IMR-90 (cell line): ENCODE measurements around the gene FLRT1. TPM values are rescaled to one million over a fixed set of nuclear protein-coding genes. Genes with fewer than 3 reads are reported as not detected.

Experiments
- ATAC-seq: fragments of 200-7000 bp; cut with Tn5 transposase; 2 replicates; pipeline ENCODE4 v1.9.1; 2020; ENCODE audit warnings: low read depth, mild to moderate bottlenecking, moderate library complexity
- BruUV-seq: library from RNA; stranded (reverse); fragments of 400-500 nt; replicated peaks from 2 replicates; lab custom pipeline; 2021; lab: Mats Ljungman, UMichigan
- CTCF ChIA-PET: fragments of 300-600 bp; formaldehyde crosslinking; extraction: SDS; loops from one replicate; lab custom pipeline; 2021; ENCODE audit warnings: antibody characterized with exemption; lab: Yijun Ruan, JAX
- POLR2A ChIA-PET: fragments of 300-600 bp; sonication (Branson Sonifier 250); formaldehyde crosslinking; loops from one replicate; lab custom pipeline; 2022; ENCODE audit warnings: antibody characterized with exemption; ENCODE audit not compliant: unreplicated experiment; lab: Charles Lee
- DNase-seq: peaks from one replicate; pipeline ENCODE4 v3.0.0; 2013
- H2AFZ ChIP-seq: replicated peaks from 2 replicates; pipeline ENCODE3; 2013; ENCODE audit warnings: low read length, mild to moderate bottlenecking; ENCODE audit not compliant: poor library complexity
- H2AK5ac ChIP-seq: 2 replicates; pipeline ENCODE4 v1.6.1; 2013; ENCODE audit warnings: low read depth, low read length, inconsistent platforms
- H2AK9ac ChIP-seq: replicated peaks from 2 replicates; pipeline ENCODE3; 2013; ENCODE audit warnings: mild to moderate bottlenecking, low read depth, low read length, moderate library complexity; ENCODE audit not compliant: poor library complexity
- H2BK120ac ChIP-seq: 2 replicates; pipeline ENCODE4 v1.6.1; 2013; ENCODE audit warnings: low read depth, low read length, inconsistent platforms
- H2BK15ac ChIP-seq: 3 replicates; pipeline ENCODE4 v1.6.1; 2013; ENCODE audit warnings: low read depth, low read length, inconsistent platforms
- H2BK20ac ChIP-seq: 2 replicates; pipeline ENCODE4 v1.6.1; 2013; ENCODE audit warnings: low read depth, mild to moderate bottlenecking, inconsistent platforms, low read length, moderate library complexity
- H2BK5ac ChIP-seq: 2 replicates; pipeline ENCODE4 v1.6.1; 2013; ENCODE audit warnings: mild to moderate bottlenecking, low read depth, low read length, inconsistent platforms; ENCODE audit not compliant: poor library complexity, severe bottlenecking
- H3K14ac ChIP-seq: replicated peaks from 2 replicates; pipeline ENCODE4 v1.6.1; 2013; ENCODE audit warnings: low read depth, low read length, inconsistent platforms
- H3K18ac ChIP-seq: 2 replicates; pipeline ENCODE4 v1.6.1; 2013; ENCODE audit warnings: low read depth, low read length, control low read depth
- H3K23ac ChIP-seq: 2 replicates; pipeline ENCODE4 v1.6.1; 2013; ENCODE audit warnings: low read depth, low read length, inconsistent platforms
- H3K27ac ChIP-seq: 2 replicates; pipeline ENCODE4 v1.5.1; 2013; ENCODE audit warnings: mild to moderate bottlenecking, control low read depth, low read length; ENCODE audit not compliant: insufficient read depth
- H3K27me3 ChIP-seq: 2 replicates; pipeline ENCODE4 v1.6.1; 2013; ENCODE audit warnings: low read length; ENCODE audit not compliant: control insufficient read depth, insufficient read depth
- H3K36me3 ChIP-seq: 2 replicates; pipeline ENCODE4 v1.6.1; 2013; ENCODE audit warnings: low read length, mixed read lengths; ENCODE audit not compliant: control insufficient read depth, insufficient read depth
- H3K4ac ChIP-seq: 2 replicates; pipeline ENCODE4 v1.6.1; 2013; ENCODE audit warnings: low read depth, low read length, inconsistent platforms
- H3K4me1 ChIP-seq: 2 replicates; pipeline ENCODE4 v1.6.1; 2013; ENCODE audit warnings: low read length, mixed read lengths; ENCODE audit not compliant: control insufficient read depth, insufficient read depth
- H3K4me2 ChIP-seq: 2 replicates; pipeline ENCODE4 v1.6.1; 2013; ENCODE audit warnings: low read depth, mild to moderate bottlenecking, control low read depth, low read length, moderate library complexity
- H3K4me3 ChIP-seq: 2 replicates; pipeline ENCODE4 v1.5.1; 2013; ENCODE audit warnings: low read depth, mild to moderate bottlenecking, control low read depth, low read length, moderate library complexity; ENCODE audit not compliant: insufficient read depth
- H3K56ac ChIP-seq: 2 replicates; pipeline ENCODE4 v1.6.1; 2013; ENCODE audit warnings: low read length, inconsistent platforms; ENCODE audit not compliant: insufficient read depth; ENCODE audit errors: extremely low read depth
- H3K79me1 ChIP-seq, 2 experiments: 2 replicates each; pipeline ENCODE4 v1.6.1; 2013; ENCODE audit warnings: low read length in 2 of 2, inconsistent platforms in 1 of 2, low read depth in 1 of 2
- H3K9ac ChIP-seq: 2 replicates; pipeline ENCODE4 v1.6.1; 2013; ENCODE audit warnings: low read depth, low read length, control low read depth
- H3K9me1 ChIP-seq: 2 replicates; pipeline ENCODE4 v1.6.1; 2013; ENCODE audit warnings: low read length, inconsistent platforms; ENCODE audit not compliant: insufficient read depth
- H3K9me3 ChIP-seq: 2 replicates; pipeline ENCODE4 v1.6.1; 2013; ENCODE audit warnings: low read length; ENCODE audit not compliant: control insufficient read depth, insufficient read depth
- H4K20me1 ChIP-seq: 2 replicates; pipeline ENCODE4 v1.6.1; 2013; ENCODE audit warnings: low read length, inconsistent platforms; ENCODE audit not compliant: insufficient read depth
- H4K5ac ChIP-seq: 2 replicates; pipeline ENCODE4 v1.6.1; 2013; ENCODE audit warnings: mild to moderate bottlenecking, low read depth, low read length, control low read depth
- H4K8ac ChIP-seq, 2 experiments: 2 replicates each; pipeline ENCODE4 v1.6.1; 2013; ENCODE audit warnings: low read depth in 2 of 2, low read length in 2 of 2, control low read depth in 1 of 2, inconsistent platforms in 1 of 2
- H4K91ac ChIP-seq: 2 replicates; pipeline ENCODE4 v1.6.1; 2013; ENCODE audit warnings: low read depth, low read length, inconsistent platforms; ENCODE audit not compliant: insufficient read depth
- BHLHE40 ChIP-seq: fragments of 150-350 bp; IDR thresholded peaks from 2 replicates; pipeline ENCODE4 v1.6.1; 2016; ENCODE audit warnings: mild to moderate bottlenecking, low read depth, low read length
- CEBPB ChIP-seq: IDR thresholded peaks from 2 replicates; pipeline ENCODE4 v1.6.1; 2012; ENCODE audit warnings: low read depth, low read length, improper control_type of control experiment
- FOS ChIP-seq: fragments of 150-350 bp; IDR thresholded peaks from 2 replicates; pipeline ENCODE4 v1.6.1; 2016; ENCODE audit warnings: low read depth, low read length
- MAFK ChIP-seq: IDR thresholded peaks from 2 replicates; pipeline ENCODE4 v1.6.1; 2012; ENCODE audit warnings: low read depth, low read length, improper control_type of control experiment
- MAZ ChIP-seq: IDR thresholded peaks from 2 replicates; pipeline ENCODE4 v1.6.1; 2012; ENCODE audit warnings: low read depth, mild to moderate bottlenecking, low read length, improper control_type of control experiment, moderate library complexity, borderline replicate concordance
- MXI1 ChIP-seq: IDR thresholded peaks from 2 replicates; pipeline ENCODE4 v1.6.1; 2012; ENCODE audit warnings: low read depth, mild to moderate bottlenecking, low read length, moderate library complexity, borderline replicate concordance
- NFE2L2 ChIP-seq: fragments of 150-350 bp; IDR thresholded peaks from 2 replicates; pipeline ENCODE4 v1.6.1; 2016; ENCODE audit warnings: low read depth, mild to moderate bottlenecking, low read length
- POLR2A ChIP-seq: IDR thresholded peaks from 2 replicates; pipeline ENCODE4 v1.6.1; 2012; ENCODE audit warnings: mild to moderate bottlenecking, low read depth, low read length
- RAD21 ChIP-seq: IDR thresholded peaks from 2 replicates; pipeline ENCODE4 v1.6.1; 2012; ENCODE audit warnings: low read length, improper control_type of control experiment
- RCOR1 ChIP-seq: IDR thresholded peaks from 2 replicates; pipeline ENCODE4 v1.6.1; 2012; ENCODE audit warnings: mild to moderate bottlenecking, low read length, improper control_type of control experiment; ENCODE audit not compliant: insufficient replicate concordance
- RFX5 ChIP-seq: IDR thresholded peaks from 2 replicates; pipeline ENCODE4 v1.8.0; 2012; ENCODE audit warnings: low read depth, mild to moderate bottlenecking, low read length, moderate library complexity
- WGBS, 2 experiments: methylation state at CpG; one replicate each; pipeline versions ENCODE4 v1.1.5 to v1.1.7; 2013; ENCODE audit warnings: missing lambda C conversion rate in 2 of 2; ENCODE audit not compliant: insufficient read length in 1 of 2; ENCODE audit errors: extremely low coverage in 2 of 2; 5-methylcytosine and 5-hydroxymethylcytosine counted together
- dilution Hi-C: fragments of 300-500 bp; cut with HindIII; formaldehyde crosslinking; loops from one replicate; pipeline ENCODE4 v1.14.3; 2018; ENCODE audit warnings: low sequenced_read_pairs; ENCODE audit not compliant: unreplicated experiment
- in situ Hi-C: fragments of 300-500 bp; cut with MboI; formaldehyde crosslinking; loops from 3 replicates; pipeline ENCODE4 v1.14.3; 2019; ENCODE audit warnings: low sequenced_read_pairs, inconsistent platforms, mixed read lengths
- intact Hi-C: fragments of 100-400 bp; cut with micrococcal nuclease; formaldehyde crosslinking; loops from 2 replicates; pipeline ENCODE4 v1.10.0; 2022
- polyA plus RNA-seq, 3 experiments: library from polyadenylated mRNA; depleted of rRNA; stranded (reverse); fragments of >200 nt; gene quantifications; 2 replicates each; pipeline ENCODE4 v1.2.3, GENCODE V29; 2012; ENCODE audit warnings: low replicate concordance in 1 of 3
- total RNA-seq: library from RNA; depleted of rRNA; stranded (reverse); fragments of >200 nt; gene quantifications from 2 replicates; pipeline ENCODE4 v1.2.3, GENCODE V29; 2012
- TF ChIP-seq, protein P1 (sequence below): fragments of 150-350 bp; IDR thresholded peaks from 2 replicates; pipeline ENCODE4 v1.6.1; 2017; ENCODE audit warnings: mild to moderate bottlenecking, antibody characterized with exemption, low read length, low read depth
- TF ChIP-seq, protein P2 (sequence below): conservative IDR thresholded peaks from 2 replicates; pipeline ENCODE4 v1.5.1; 2012; ENCODE audit warnings: mild to moderate bottlenecking, low read depth, low read length, improper control_type of control experiment
- TF ChIP-seq, protein P3 (sequence below): fragments of 150-350 bp; IDR thresholded peaks from 2 replicates; pipeline ENCODE4 v1.6.1; 2016; ENCODE audit warnings: low read depth, mild to moderate bottlenecking, low read length, moderate library complexity, borderline replicate concordance

Gene FLRT1
- total and polyA plus RNA-seq, 2 of the 4 experiments (the other 2 are of a cell fraction): under 0.01 to 0.07 TPM

DNA sequence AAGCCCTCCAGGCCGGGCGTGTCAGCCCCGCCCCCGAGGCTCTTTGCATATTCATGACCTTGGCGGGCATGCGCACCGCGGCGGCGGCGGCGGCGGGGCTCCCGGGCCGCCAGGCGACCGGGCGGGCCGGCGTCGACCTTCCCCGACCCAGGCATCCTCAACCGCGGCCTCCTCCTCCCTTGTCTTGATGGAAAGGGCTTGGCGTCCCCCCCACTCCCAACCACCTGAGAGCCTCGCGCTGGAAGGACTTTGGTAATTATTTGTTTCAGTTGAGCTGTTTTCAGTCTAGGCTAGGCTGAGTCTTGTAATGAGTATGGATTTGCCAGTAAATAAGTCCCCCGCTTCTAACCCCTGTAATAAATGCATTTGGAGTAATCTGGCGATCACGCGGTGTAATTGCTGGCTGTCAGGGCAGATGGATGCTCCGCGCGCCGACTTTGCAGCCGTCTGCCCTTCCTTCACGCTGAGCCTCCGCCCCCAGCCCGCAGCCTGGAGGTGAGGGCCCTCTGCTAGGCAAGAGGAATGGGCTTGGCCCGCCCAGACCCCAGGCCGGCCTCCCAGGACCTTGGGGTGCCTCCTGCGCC is 25.2 kb downstream of the FLRT1 start:
- no peak overlapping the region for H2BK5ac ChIP-seq

More for the DNA sequence above, 25.2 kb downstream of the FLRT1 start:
- peak overlapping the region; percentile 78 for H3K9ac ChIP-seq
- H3K9me1 ChIP-seq: peaks cover 3% of the 10 kb centered on the region; the same call in 1 of the 2 replicates
- no peak overlapping the region for H2BK20ac ChIP-seq
- BruUV-seq: no TSS peak
- H2AFZ ChIP-seq: peak overlapping the region; percentile 97
- H4K91ac ChIP-seq: peak overlapping the region; percentile 83; the same call in 1 of the 2 replicates
- H3K79me1 ChIP-seq: no peaks in the 10 kb centered on the region
- TF ChIP-seq, protein P1, sequence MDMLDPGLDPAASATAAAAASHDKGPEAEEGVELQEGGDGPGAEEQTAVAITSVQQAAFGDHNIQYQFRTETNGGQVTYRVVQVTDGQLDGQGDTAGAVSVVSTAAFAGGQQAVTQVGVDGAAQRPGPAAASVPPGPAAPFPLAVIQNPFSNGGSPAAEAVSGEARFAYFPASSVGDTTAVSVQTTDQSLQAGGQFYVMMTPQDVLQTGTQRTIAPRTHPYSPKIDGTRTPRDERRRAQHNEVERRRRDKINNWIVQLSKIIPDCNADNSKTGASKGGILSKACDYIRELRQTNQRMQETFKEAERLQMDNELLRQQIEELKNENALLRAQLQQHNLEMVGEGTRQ: no peak
- TF ChIP-seq, protein P2, sequence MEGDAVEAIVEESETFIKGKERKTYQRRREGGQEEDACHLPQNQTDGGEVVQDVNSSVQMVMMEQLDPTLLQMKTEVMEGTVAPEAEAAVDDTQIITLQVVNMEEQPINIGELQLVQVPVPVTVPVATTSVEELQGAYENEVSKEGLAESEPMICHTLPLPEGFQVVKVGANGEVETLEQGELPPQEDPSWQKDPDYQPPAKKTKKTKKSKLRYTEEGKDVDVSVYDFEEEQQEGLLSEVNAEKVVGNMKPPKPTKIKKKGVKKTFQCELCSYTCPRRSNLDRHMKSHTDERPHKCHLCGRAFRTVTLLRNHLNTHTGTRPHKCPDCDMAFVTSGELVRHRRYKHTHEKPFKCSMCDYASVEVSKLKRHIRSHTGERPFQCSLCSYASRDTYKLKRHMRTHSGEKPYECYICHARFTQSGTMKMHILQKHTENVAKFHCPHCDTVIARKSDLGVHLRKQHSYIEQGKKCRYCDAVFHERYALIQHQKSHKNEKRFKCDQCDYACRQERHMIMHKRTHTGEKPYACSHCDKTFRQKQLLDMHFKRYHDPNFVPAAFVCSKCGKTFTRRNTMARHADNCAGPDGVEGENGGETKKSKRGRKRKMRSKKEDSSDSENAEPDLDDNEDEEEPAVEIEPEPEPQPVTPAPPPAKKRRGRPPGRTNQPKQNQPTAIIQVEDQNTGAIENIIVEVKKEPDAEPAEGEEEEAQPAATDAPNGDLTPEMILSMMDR: no peak
- TF ChIP-seq CEBPB (no peak), MAZ (no peak), RFX5 (no peak), NFE2L2 (no peak), FOS (no peak), RCOR1 (no peak), RAD21 (no peak), BHLHE40 (no peak), MAFK (no peak), MXI1 (no peak), POLR2A (no peak)
- TF ChIP-seq, protein P3, sequence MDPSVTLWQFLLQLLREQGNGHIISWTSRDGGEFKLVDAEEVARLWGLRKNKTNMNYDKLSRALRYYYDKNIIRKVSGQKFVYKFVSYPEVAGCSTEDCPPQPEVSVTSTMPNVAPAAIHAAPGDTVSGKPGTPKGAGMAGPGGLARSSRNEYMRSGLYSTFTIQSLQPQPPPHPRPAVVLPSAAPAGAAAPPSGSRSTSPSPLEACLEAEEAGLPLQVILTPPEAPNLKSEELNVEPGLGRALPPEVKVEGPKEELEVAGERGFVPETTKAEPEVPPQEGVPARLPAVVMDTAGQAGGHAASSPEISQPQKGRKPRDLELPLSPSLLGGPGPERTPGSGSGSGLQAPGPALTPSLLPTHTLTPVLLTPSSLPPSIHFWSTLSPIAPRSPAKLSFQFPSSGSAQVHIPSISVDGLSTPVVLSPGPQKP: no peak
- no peak overlapping the region for H3K56ac ChIP-seq
- no peak overlapping the region for H2AK5ac ChIP-seq
- peak overlapping the region; percentile 93 for H3K4ac ChIP-seq
- H3K18ac ChIP-seq: peak overlapping the region; percentile 55; the same call in 1 of the 2 replicates
- H3K4me3 ChIP-seq: peak overlapping the region; percentile 56
- no peaks in the 10 kb centered on the region; the same call in 1 of the 2 replicates for H4K20me1 ChIP-seq
- H3K4me2 ChIP-seq: peak overlapping the region; percentile 97
- intact Hi-C loops (no loop called here), dilution Hi-C loops (no loop called here), in situ Hi-C loops (no loop called here)
- no peaks in the 10 kb centered on the region for H3K9me3 ChIP-seq
- peak overlapping the region; percentile 90; the same call in 1 of the 2 replicates for H3K23ac ChIP-seq
- WGBS, 2 experiments: 27% methylated on average over 14 of the region's 42 CpGs; no CpG with 5 or more reads in 1 of the 2 experiments
- peak overlapping the region; percentile 99 for H3K14ac ChIP-seq
- DNase-seq (no peak), ATAC-seq (peak; percentile 94)
- H3K27me3 ChIP-seq: peaks cover 4% of the 10 kb centered on the region; the same call in 1 of the 2 replicates
- POLR2A ChIA-PET: no interaction called here
- peak overlapping the region; percentile 38; the same call in 1 of the 3 replicates for H2BK15ac ChIP-seq
- peak overlapping the region; percentile 80; the same call in 1 of the 2 replicates for H2BK120ac ChIP-seq
- H3K36me3 ChIP-seq: no peaks in the 10 kb centered on the region
- H2AK9ac ChIP-seq: peak overlapping the region; percentile 85
- H3K27ac ChIP-seq: no peak overlapping the region; the same call in 1 of the 2 replicates
- peak overlapping the region; percentile 25 to 92; a peak in 3 of 4 replicates for H4K8ac ChIP-seq
- H3K4me1 ChIP-seq: peaks cover 3% of the 10 kb centered on the region; the same call in 1 of the 2 replicates
- peak overlapping the region; percentile 54; the same call in 1 of the 2 replicates for H4K5ac ChIP-seq
- CTCF ChIA-PET: no interaction called here
